GM21528 (cell line): Measurements from ENCODE around the gene ASIC3.

Experiments used
- ATAC-seq: cut with Tn5 transposase; IDR thresholded peaks from one replicate; pipeline ENCODE4 v1.9.1; 2021; ENCODE audit warnings: mild to moderate bottlenecking, moderate library complexity; ENCODE audit not compliant: unreplicated experiment, low FRiP score

ASIC3 gene

GRCh38 chr7:151056666-151057505, 8.6 kb downstream of the ASIC3 start:
- ATAC-seq, result no peak

DNA sequence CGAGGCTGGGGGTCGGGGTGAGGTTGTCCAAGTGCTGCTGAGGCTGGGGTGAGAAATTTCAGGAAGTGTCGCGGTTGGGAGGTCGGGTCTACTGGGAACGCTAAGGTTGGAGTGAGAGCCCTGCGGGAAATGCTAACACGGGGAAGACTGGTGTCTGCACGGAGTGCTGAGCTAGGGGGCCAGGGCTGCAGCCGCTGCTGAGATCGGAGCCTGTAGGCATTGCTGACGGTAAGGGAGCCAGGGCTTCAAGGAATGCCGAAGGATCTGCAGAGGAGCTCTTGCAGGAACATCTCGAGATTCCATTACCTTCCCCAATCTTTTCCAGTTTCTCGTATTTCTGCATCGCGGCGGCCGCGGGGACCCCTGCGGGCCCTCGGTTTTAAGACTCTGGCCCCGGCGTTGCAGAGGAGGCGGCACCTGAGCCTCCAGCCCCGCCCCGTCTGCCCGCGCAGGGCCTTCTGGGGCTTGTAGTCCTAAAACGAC, 9.2 kb downstream of the ASIC3 start, which contains the start of gene CDK5:
Gene CDK5, minus strand, starts transcription at position 392 of the 483 bp plus-strand sequence. Its CDS starts 49 bp downstream, at position 343.
- ATAC-seq, result peak; percentile 15

DNA sequence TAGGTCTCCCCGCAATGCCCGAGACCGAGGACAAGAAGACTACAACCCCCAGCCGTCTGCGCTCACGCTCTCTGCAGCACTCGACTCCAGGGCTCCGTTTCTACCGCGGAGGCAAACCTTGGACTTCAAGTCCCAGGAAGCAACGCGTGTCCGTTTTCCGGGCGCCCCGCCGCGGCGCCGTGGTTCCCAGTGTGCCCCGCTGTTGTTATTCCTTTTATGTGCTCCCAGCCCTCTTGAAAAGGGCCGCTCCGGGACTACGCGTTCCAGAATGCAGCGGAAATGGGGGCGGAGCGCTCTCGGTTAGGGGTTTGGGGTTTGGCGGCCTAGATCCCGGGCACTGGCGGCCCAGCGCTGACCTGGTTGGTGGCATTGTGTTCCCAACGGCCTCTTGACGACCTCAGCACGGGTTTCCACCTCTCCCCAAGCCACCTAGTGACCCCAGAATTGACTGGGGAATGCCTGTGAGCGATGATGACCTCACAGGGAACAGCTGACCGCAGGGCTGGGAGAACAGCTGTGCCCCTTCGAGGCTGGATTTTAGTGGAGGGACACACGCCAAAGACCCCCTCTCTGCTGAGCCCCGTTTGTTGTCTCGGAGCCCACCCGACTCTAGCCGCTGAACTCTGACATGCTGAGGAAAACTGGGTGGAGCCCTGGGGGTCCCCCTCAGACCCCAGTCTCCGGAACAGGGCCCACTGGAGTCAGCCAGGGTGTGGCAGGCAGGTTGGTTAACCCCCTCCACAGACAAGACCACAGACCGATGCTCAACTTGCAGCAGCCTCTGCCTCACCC, 9.9 kb downstream of the ASIC3 start:
- peak; percentile 82 for ATAC-seq

- ATAC-seq, result no peak
Observed at GRCh38 chr7:151058781-151059366, 10.5 kb downstream of the ASIC3 start.

GRCh38 chr7:151059367-151060112, 11.2 kb downstream of the ASIC3 start, which contains the start of gene SLC4A2:
SLC4A2 (plus strand) TSS chr7:151059589; CDS start chr7:151061988, 2,399 bp downstream.
- peak; percentile 32 for ATAC-seq

DNA sequence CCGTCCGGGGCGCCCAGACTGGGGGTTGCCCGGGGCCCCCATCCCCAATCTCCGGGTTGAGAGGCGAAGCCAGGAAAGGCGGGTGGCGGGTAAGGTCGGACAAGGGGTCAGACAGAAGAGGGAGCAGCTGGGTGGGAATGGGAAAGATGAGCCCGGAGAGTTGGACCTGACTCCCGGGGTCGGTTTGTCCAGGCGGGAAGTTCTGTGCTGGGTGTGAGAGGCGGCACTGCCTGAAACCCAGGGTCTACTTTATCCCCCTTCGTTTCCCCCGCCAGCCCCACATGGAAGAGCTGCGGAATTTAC, 11.7 kb downstream of the ASIC3 start:
- no peak for ATAC-seq

DNA sequence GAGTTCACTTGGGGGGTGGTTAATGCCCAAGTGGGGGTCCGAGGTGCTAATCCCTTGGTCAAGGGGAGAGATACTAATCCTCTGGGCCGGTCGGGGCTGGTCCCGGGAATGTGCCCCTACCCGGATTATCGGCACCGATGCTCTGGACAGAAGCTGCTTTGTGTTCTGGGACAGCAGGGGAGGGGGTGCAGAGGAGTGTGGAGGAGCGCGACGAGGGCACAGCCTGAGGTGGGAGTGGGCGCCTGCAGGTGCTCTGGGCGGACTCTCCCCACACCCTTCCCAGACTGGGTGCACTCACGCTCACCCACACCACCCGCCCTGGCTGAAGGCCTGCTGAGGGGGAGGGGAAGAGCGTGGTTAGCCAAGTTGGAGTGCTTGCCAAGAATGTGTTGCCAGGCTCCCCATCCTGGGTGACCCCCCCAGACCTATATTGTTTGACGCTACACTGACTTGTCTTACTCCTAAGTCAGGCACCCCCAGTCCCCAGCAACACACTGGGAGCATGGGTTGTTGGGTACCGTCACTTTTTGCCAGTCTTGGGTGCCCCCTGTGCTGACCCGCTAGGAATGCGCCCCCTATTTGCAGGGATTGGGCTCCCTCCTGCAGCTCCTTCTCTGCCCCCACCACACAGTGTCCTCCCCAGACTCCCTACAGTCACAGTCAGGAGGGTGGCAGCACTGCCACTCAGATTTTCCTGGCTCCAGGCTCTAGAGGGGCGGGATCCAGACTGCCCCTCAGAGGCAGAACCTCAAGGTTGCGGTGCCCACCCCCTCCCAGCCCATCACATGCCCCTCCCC, 12.3 kb downstream of the ASIC3 start:
- ATAC-seq, result no peak

DNA sequence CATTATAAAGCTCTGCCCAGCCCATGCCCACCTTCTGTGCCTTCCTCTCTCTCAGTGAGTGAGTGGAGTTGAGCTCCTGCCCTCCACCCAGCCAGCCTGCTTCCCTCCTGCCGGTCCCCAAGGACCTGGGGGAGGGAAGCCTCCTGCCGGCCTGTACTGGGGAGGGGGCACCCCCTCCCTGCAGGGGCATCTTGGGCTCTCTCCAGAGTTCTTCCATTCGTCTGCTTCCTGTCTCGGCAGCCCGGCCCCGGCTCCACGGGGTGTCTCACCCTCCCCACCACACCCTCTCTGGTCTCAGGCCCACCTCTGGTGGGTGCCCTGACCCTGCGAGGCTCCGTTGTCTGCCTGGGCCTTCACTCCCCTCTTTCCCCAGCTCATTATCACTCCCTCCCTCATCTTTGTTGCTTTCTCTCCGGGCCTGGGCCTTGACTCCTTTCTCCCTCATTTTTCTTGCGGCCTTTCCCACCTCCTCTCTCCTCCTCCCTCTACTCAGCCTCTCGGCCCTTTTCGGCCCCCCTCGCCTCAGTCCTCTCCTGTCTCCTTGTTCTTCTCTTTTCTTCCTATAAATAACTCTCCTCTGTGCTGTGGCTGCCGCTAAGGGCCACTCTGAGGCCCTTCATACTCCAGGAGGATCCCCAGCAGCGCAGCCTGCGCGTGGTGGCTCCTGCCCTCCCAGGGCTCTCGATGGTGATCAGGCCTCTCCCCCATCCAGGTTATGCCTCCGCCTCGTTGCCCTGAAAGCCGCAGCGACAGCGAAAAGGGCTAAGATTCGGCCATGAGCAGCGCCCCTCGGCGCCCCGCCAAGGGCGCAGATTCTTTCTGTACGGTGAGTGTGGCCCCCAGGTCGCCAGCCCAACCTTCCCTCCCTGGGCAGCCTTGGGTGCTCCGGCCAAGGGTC, 13.1 kb downstream of the ASIC3 start:
- ATAC-seq, result no peak

- ATAC-seq, result no peak
Observed at GRCh38 chr7:151062111-151062398, 13.7 kb downstream of the ASIC3 start.

DNA sequence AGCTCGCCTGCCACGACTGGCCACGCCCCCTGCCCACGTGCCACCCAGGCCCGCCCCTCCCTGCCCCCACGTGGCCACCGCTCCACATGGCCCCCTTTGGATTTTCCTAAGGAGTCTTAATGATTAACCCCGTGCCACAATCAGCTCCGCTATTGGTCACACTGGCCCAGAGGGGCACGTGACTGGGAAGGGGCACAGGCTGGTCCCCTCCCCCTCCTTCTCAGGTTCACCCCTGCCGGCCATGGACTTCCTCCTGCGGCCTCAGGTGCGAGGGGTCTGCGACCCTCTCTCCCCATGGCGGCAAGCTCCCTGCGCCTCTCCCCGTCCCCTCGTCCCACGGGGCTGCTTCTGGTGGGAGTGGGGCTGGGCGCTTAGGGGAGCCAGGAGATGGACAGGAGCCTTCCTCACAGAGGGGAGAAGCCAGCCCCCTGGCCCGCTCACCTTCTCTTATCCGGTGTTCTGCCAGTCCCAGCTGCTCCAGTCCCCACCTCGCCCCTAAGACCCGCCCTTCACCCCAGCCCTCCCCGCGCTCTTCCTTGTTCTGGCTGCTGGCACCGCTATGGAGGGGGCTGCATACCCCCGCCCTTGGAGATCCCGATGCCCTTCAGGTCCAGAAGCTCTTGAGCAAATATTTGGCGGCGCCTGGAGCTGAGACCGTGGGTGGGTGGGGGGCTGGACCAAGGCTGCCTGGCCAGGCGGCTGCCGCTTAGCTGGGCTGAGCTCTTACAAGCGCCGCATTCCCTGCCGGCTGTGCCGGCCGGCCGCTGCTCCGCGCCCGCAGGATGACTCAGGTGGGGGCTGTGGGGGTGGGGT, 14.3 kb downstream of the ASIC3 start:
- ATAC-seq, result no peak

GRCh38 chr7:151063212-151063561, 14.9 kb downstream of the ASIC3 start:
- ATAC-seq, result no peak

DNA sequence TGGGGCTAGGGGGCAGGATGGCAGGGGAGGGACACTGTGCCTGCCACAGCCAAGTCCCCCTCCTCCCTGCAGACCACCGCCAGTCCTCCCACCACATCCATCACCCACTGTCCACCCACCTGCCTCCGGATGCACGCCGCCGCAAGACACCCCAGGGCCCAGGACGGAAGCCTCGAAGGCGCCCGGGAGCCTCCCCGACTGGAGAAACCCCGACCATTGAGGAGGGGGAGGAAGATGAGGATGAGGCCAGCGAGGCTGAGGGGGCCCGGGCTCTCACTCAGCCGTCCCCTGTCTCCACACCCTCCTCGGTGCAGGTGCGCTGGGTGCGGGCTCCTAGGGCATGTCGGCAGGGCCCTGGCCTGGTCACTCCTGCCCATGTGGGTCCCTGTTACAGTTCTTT, 16.1 kb downstream of the ASIC3 start:
- no peak for ATAC-seq

DNA sequence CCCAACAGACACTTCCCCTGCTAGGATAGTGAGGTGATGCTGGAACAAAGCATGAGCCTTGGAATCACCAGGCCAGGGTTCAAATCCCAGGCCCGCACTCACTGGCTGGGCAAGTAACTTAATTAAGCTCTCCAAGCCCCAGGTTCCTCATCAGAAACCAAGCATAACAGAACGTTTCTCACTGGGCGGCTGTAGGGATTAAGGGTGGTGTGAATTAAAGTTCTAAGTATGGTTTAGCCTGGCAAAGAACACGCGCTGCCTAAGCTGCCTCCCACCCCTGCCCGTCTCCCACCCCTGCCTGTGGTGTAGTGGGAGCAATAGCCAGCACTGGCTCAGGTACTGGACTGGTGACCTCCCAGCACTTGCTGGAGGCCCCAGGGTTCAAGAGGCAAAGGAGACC, 16.7 kb downstream of the ASIC3 start:
- no peak for ATAC-seq

GRCh38 chr7:151065516-151065915, 17.2 kb downstream of the ASIC3 start:
- ATAC-seq, result no peak

DNA sequence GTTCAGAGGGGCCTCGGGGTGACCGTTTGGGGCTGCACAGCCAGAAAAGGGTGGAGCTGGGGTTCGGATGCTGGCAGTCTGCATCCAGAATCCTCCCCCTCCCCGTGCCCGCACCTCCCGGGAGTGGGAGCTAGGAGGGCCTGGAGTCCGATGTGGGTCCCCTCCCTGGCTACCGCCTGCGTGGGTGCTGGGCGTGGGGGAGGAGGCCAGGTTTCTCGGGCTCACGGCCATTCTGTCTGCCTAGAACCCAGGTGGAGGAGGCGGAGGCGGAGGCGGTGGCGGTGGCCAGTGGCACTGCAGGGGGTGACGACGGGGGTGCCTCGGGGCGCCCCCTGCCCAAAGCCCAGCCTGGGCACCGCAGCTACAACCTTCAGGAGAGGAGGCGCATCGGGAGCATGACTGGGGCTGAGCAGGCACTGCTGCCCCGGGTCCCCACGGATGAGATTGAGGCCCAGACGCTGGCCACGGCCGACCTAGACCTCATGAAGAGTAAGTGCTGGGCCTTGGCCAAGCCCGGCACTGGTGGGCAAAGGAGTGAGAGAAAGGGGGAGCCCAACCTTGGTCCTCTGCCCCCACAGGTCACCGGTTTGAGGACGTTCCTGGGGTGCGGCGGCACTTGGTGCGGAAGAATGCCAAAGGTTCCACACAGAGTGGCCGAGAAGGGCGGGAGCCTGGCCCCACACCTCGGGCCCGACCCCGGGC, 18.1 kb downstream of the ASIC3 start:
- no peak for ATAC-seq

- ATAC-seq, result no peak
Observed at GRCh38 chr7:151068069-151068773, 19.9 kb downstream of the ASIC3 start.
